ENCODE data around the gene RFPL4A.
"Not testable (repeated sequence)": the region's sequence is repeated elsewhere in the genome, so short reads cannot be mapped to it uniquely, and the experiment has no call there.

Gene RFPL4A

DNA sequence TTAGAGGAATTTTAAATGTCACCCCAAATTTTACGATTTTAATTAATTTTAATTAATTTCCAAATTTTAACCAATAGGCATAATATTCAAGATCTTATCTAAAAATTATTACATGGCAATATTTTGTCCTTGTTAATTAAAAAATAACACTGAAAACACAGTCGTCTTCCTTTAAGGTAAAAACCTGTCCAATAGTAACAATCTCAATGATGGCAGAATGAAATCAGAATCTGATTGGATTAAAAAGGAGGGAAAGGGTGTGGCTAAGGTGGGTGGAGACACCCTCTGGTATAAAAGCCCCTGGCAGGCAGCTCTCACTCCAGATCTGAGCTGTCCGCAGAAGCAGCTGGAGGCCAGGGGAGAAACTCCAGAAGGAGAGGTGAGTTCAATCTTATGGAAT, at the start of gene RFPL4A:
TSS of gene RFPL4A (plus strand) at position 301 of the 400 bp plus-strand sequence. CDS start 2,704 bp downstream, outside the sequence.
- not testable (repeated sequence) for DNase-seq (ENCODE audit: low read depth)

- DNase-seq (ENCODE audit: low read depth): no peak
These were observed 47.2 kb upstream of the RFPL4A start for GRCh38 chr19:55711719-55712118.

DNA sequence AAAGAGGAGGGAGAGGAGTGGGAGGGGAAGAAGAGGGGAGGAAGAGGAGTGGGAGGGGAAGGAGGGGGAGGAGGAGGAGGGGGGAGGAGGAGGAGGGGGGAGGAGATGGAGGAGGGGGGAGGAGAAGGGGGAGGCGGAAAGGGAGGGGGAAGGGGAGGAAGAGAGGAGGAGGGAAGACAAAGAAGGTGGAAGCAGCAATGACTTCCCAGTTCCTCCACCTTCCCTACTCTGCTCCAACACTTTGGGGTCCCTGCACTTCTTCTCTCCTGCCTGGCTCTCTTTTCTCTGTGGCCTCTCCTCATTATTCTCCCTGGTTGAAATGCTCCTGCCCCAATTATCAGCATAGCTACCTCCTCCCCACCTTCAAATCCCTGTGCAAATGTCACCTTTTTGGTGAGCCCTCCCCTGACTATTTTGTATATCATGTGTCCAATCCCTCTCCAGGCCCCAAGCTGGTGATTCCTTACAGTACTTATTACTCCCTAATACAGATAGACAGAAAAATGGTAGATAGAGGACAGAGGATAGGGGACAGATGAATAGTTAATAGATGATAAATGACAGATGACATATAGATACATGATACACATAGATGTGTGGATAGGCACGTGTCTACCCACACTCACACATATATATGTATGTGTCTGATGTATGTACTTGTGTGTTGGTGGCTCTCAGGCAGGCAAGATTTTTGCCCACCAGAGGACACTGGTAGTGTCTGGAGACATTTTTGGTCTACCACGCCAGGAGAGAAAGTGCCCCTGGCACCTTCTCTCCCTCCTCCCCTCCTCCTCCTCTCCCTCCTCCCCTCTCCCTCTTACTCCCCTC, 45.9 kb upstream of the RFPL4A start:
- DNase-seq (ENCODE audit: low read depth): no peak

GRCh38 chr19:55716531-55716930, 42.4 kb upstream of the RFPL4A start:
- DNase-seq (ENCODE audit: low read depth): no peak

DNA sequence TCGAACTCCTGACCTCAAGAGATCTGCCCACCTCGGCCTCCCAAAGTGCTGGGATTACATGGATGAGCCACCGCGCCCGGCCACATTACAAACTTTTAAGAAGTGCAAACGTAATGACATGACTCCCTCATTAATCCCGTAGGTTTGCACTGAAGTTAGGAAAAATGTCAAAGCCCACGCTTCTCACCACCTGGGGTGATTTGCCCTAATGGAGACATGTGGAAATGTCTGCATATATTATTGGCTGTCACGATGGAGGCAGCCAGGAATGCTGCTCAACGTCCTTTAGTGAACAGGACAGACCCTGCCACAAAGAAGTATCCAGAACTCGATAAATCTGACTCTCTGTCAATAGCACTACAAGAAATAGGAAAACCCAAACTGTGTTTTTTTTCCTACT, 41.6 kb upstream of the RFPL4A start:
- DNase-seq (ENCODE audit: low read depth): no peak

DNA sequence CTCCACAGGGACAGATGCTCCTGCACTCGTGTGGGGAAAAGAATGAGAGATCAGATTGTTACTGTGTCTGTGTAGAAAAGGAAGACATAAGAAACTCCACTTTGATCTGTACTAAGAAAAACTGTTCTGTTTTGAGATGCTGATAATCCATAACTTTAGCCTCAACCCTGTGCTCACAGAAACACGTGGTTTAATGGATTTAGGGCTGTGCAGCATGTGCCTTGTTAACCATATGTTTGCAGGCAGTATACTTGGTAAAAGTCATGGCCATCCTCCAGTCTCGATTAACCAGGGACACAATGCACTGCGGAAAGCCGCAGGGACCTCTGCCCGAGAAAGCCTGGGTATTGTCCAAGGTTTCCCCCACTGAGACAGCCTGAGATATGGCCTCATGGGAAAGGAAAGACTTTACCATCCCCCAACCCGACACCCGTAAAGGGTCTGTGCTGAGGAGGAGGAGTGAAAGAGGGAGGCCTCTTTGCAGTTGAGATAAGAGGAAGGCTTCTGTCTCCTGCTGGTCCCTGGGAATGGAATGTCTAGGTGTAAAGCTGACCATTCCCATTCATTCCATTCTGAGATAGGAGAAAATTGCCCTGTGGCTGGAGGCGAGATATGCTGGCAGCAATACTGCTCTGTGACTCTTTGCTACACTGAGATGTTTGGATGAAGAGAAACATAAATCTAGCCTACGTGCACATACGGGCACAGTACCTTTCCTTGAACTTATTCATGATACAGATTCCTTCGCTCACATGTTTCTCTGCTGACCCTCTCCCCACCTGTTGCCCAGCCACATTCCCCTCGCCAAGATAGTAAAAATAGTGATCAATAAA, 40.8 kb upstream of the RFPL4A start:
- not testable (repeated sequence) for DNase-seq (ENCODE audit: low read depth)

DNA sequence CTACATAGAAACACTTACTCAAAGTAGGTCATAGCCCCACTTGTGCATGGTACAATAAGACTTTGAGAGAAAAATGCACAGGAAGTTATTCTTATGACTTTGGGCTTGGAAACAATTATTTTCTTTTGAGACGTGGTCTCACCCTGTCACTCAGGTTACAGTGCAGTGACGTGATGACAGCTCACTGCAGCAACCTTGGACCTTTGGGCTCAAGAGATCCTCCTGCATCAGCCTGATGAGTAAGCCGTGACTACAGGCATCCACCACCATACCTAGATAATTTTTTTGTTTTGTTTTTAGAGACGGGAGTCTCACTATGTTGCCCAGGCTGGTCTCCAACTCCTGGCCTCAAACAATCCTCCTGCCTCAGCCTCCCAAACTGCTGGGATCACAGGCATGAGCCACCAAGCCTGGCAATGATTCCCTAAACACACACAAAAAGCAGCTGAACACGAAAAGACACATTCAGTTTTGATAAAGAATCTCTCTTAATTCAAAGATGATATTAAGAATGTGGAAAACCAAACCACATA, 38.6 kb upstream of the RFPL4A start:
- DNase-seq (ENCODE audit: low read depth): no peak

GRCh38 chr19:55720801-55721200, 38.1 kb upstream of the RFPL4A start:
- no peak for DNase-seq (ENCODE audit: low read depth)

- DNase-seq (ENCODE audit: low read depth): no peak
These were observed 35.4 kb upstream of the RFPL4A start for GRCh38 chr19:55723491-55723890.

DNA sequence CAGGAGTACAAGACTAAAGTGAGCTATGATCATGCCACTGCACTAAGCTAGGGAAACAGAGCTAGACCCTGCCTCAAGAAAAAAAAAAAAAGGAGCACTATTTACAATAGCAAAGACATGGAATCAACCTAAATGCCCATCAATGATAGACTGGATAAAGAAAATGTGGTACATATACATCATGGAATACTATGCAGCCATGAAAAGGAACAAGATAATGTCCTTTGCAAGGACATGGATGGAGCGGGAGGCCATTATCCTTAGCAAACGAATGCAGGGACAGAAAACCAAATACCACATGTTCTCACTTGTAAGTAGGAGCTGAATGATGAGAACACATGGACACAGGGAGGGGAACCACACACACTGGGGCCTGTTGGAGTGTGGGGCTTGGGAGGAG, 28.5 kb upstream of the RFPL4A start:
- not testable (repeated sequence) for DNase-seq (ENCODE audit: low read depth)

DNA sequence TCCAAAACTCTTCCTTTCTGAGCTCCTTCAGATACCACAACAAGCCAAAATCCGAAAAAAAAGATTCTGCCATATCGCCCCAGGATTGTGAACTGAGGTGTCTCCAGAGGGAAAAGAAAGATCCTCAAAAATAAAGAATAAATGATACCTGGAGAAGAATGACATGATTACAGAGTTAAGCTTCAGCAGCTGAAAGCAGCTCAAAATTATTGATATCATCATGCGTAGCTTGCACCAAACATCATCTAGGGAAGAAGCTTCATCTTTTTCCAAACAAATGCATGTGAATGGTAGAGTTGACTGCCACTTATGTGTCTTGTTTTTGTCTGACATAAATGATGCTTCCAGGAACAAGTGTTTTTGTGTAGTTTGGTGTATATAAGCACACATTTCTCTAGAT, 20.6 kb upstream of the RFPL4A start, which contains the start of gene NLRP9:
TSS of gene NLRP9 (minus strand) at position 101 of the 400 bp plus-strand sequence. CDS start at position 73, 28 bp downstream.
- no peak for DNase-seq (ENCODE audit: low read depth)

- DNase-seq (ENCODE audit: low read depth): no peak
These were observed 8.2 kb upstream of the RFPL4A start for GRCh38 chr19:55750715-55751114.

DNA sequence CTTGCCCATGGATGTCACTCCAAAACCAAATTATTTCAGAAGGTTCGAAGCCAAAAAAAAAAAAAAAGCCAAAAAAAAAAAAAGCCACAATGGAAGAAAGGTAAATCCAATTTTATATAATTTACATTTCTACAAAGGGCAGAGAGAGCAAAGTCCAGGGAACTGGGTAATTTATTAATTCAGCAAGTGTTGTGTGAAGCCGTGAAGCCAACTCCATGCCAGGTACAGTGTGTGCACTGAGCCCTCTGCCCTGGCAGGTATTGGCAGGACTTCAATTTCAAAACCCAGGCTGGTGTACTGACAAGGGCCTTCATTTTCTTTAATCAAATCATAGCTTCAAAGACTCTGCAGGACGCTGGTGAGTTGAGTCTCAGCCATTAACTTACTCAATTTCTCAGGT, 5.5 kb upstream of the RFPL4A start:
- DNase-seq (ENCODE audit: low read depth): no peak

DNA sequence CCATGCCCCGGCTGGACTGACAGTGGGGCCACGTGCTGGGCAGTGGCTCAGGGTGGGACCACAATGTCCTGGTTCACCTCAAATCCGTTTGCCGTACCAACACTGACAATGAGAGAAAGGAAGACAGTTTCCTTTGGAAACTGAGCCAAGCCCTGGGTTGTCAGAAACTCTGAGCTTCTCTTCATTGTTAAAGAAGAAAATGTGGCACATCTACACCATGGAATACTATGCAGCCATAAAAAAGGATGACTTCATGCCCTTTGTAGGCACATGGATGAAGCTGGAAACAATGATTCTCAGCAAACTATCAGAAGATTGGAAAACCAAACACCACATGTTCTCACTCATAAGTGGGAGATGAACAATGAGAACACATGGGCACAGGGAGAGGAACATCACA, 2.1 kb upstream of the RFPL4A start:
- not testable (repeated sequence) for DNase-seq (ENCODE audit: low read depth)

DNA sequence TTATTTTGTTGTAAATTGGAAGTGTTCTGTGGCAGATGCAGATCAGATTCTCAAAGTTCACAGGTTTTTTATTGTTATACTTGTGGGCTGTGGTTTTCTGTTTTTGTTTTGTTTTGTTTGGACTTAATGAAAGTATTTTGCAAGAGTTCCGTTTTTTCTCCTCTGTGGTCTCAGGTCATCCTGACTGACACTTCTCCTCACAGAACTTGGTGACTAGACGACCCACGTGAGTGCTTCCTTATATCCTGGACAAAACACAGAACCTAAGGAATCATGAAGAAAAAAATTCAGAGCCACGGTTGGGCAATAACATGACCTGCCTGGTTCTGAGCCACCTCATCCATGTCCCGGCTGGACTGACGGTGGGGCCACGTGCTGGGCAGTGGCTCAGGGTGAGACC, 7.6 kb downstream of the RFPL4A start:
- DNase-seq (ENCODE audit: low read depth): no peak

DNA sequence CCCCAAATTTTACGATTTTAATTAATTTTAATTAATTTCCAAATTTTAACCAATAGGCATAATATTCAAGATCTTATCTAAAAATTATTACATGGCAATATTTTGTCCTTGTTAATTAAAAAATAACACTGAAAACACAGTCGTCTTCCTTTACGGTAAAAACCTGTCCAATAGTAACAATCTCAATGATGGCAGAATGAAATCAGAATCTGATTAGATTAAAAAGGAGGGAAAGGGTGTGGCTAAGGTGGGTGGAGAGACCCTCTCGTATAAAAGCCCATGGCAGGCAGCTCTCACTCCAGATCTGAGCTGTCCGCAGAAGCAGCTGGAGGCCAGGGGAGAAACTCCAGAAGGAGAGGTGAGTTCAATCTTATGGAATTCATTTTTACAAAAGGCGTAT, 9.9 kb downstream of the RFPL4A start, which contains the start of gene RFPL4AL1:
TSS of gene RFPL4AL1 (plus strand) at position 301 of the 400 bp plus-strand sequence. CDS start 2,687 bp downstream, outside the sequence.
- DNase-seq (ENCODE audit: low read depth): not testable (repeated sequence)

- not testable (repeated sequence) for DNase-seq (ENCODE audit: low read depth)
These were observed 10.7 kb downstream of the RFPL4A start for GRCh38 chr19:55769632-55770031.

DNA sequence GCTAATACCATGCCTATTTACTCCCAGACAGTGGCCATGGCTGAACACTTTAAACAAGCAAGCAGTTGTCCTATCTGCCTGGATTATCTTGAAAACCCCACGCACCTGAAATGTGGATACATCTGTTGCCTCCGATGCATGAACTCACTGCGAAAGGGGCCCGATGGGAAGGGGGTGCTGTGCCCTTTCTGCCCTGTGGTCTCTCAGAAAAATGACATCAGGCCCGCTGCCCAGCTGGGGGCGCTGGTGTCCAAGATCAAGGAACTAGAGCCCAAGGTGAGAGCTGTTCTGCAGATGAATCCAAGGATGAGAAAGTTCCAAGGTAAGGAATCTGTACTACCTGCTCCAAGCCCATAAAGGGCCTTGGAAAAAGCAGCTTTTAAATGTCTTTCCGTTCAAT, 18.6 kb downstream of the RFPL4A start:
- no peak for DNase-seq (ENCODE audit: low read depth)

GRCh38 chr19:55778331-55778730, 19.4 kb downstream of the RFPL4A start:
- DNase-seq (ENCODE audit: low read depth): no peak

GRCh38 chr19:55781112-55781511, 22.2 kb downstream of the RFPL4A start:
- no peak for DNase-seq (ENCODE audit: low read depth)

- no peak for DNase-seq (ENCODE audit: low read depth)
These were observed 36.1 kb downstream of the RFPL4A start for GRCh38 chr19:55795021-55795420.

DNA sequence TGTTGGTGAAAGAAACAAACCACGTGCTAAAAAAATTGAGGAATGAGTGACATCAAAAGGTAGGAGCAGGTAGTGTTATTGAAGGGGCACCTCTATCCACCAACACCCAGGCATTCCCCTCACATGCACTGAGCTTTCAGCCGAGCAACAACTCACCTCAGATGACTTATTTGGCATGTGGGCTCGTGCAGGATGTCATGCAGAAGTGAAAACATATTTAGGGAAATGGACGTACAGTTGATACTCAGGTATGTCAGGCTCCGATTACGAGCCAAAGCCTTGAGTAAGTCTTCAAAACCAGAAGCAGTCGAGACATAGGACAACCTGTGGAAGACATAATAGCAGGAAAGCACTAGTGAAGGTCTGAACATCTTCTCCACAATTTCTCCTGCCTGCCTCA, 42.5 kb downstream of the RFPL4A start:
- no peak for DNase-seq (ENCODE audit: low read depth)

GRCh38 chr19:55802281-55802680, 43.4 kb downstream of the RFPL4A start:
- DNase-seq (ENCODE audit: low read depth): no peak
